DND-41 (cell line): ENCODE data around the gene ZXDC.

Source experiments
- EZH2 ChIP-seq: IDR thresholded peaks from 3 replicates; pipeline ENCODE4 v1.6.1; 2012; ENCODE audit warnings: borderline replicate concordance, low read depth, mild to moderate bottlenecking, moderate library complexity, low read length, inconsistent platforms; ENCODE audit not compliant: severe bottlenecking
- TF ChIP-seq, protein P1 (sequence below): IDR thresholded peaks from 2 replicates; pipeline ENCODE4 v1.5.1; 2012; ENCODE audit warnings: borderline replicate concordance, low read length, moderate library complexity, mild to moderate bottlenecking; ENCODE audit not compliant: poor library complexity, severe bottlenecking; ENCODE audit errors: extremely low read depth

DNA sequence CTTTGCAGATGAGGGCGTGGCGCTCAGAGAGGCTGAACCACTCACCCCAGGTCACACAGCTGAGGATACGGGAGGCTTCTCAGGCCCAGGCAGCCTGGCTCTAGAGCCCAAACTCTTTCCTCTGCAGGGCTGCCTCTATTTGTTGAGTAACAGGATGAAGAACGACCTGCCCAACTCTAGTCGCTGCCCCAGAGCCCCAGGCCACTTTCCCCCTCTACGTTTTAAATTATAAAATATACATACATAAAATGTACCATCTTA is 19.2 kb upstream of the ZXDC start:
- TF ChIP-seq, protein P1, sequence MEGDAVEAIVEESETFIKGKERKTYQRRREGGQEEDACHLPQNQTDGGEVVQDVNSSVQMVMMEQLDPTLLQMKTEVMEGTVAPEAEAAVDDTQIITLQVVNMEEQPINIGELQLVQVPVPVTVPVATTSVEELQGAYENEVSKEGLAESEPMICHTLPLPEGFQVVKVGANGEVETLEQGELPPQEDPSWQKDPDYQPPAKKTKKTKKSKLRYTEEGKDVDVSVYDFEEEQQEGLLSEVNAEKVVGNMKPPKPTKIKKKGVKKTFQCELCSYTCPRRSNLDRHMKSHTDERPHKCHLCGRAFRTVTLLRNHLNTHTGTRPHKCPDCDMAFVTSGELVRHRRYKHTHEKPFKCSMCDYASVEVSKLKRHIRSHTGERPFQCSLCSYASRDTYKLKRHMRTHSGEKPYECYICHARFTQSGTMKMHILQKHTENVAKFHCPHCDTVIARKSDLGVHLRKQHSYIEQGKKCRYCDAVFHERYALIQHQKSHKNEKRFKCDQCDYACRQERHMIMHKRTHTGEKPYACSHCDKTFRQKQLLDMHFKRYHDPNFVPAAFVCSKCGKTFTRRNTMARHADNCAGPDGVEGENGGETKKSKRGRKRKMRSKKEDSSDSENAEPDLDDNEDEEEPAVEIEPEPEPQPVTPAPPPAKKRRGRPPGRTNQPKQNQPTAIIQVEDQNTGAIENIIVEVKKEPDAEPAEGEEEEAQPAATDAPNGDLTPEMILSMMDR: no peak
- no peak for TF ChIP-seq EZH2
